Large intestine (tissue), 3 donors: ENCODE measurements around the gene APLP2. TPM values are rescaled to one million over a fixed set of nuclear protein-coding genes. Genes with fewer than 3 reads are reported as not detected.

Source experiments
- DNase-seq, 2 donors: peaks; one replicate each; pipeline versions ENCODE4 v3.0.0 to v3.0.0-alpha.2; 2013
- H3K27ac ChIP-seq: one replicate; pipeline ENCODE4 v1.5.1; 2013; ENCODE audit warnings: low read length
- H3K27me3 ChIP-seq: 2 replicates; pipeline ENCODE4 v1.6.1; 2013; ENCODE audit warnings: low read length; ENCODE audit not compliant: control insufficient read depth, insufficient read depth
- H3K36me3 ChIP-seq: 2 replicates; pipeline ENCODE4 v1.6.1; 2013; ENCODE audit warnings: low read length; ENCODE audit not compliant: control insufficient read depth, insufficient read depth
- H3K4me1 ChIP-seq: one replicate; pipeline ENCODE4 v1.6.1; 2013; ENCODE audit warnings: low read length; ENCODE audit not compliant: control insufficient read depth, insufficient read depth
- H3K4me3 ChIP-seq: one replicate; pipeline ENCODE4 v1.5.1; 2013; ENCODE audit warnings: low read length
- H3K9me3 ChIP-seq: one replicate; pipeline ENCODE4 v1.6.1; 2013; ENCODE audit warnings: mild to moderate bottlenecking, low read depth, low read length, moderate library complexity; ENCODE audit not compliant: control insufficient read depth
- WGBS: methylation state at CpG from one replicate; pipeline ENCODE4 v1.1.5; 2013; ENCODE audit warnings: low lambda C conversion rate; ENCODE audit not compliant: insufficient coverage; 5-methylcytosine and 5-hydroxymethylcytosine counted together
- polyA plus RNA-seq: library from polyadenylated mRNA; unstranded; fragments of 120-200 nt; gene quantifications from one replicate; pipeline ENCODE4 v1.2.1, GENCODE V29; 2013

The APLP2 gene
- polyA plus RNA-seq, 1 donor, result 403 TPM

DNA sequence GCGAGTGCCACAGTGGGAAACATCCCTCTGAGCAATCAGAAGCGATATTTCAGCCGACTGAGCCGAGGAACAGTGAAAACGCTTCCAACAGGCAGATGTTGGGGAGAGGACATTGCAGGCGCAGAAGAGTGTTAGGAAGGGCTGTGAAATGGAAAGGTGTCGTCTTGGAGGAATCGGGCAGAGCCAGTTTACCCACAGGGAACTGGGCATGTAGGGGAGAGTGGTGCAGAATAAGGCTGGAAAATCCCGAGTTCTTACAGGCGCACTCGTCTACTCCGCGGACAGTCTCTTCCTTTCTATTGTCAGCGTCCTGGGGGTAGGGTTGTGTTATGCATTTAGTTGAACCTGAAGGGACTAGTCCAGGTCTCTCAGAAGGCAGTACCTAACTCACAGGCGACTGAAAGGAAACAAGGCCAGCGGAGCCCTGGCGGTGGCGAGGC, 1.1 kb upstream of the APLP2 start:
- H3K4me1 ChIP-seq, result peaks cover 12% of the 10 kb centered on the region
- H3K27me3 ChIP-seq, result no peaks in the 10 kb centered on the region
- no peaks in the 10 kb centered on the region for H3K9me3 ChIP-seq
- peak overlapping the region; percentile 91 for H3K27ac ChIP-seq
- no peak for DNase-seq
- H3K36me3 ChIP-seq, result no peaks in the 10 kb centered on the region
- 69% methylated on average over 5 of the region's 18 CpGs for WGBS
- peak overlapping the region; percentile 84 for H3K4me3 ChIP-seq

DNA sequence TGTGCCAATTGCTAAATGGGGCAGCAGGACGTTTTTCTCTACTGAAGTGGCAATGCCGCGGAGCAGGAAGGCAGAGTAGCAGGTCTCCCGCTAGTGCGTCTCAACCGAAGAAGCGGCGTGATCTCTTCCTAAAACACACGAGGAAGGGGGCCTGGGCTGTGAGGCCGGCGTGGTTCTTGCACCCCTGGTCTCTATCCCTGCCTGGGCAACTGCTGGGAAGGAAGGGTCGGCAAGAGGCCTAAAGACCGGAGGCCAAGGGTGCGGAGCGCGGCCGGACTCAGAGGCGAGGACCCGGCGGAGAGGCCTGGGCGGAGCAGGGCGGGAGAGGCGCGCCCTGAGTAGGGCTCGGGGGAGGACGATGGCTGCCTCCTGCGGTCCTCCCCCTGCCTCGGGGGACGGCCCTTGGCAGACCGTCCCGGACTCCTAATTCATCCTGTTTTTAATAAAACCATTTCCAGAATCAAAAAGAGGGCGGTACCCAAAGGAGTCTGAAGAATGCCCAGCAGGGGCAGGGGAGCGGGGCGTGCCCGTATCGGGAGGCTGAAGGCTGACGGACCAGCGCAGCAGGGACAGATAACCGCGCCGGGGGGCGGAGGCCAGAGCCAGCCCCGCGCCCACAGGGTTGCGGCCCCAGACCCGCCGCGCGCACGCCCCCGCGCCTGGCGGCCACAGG, 572 bp upstream of the APLP2 start:
- Histone ChIP-seq H3K27ac (peak overlapping the region; percentile 91), H3K4me1 (peaks cover 12% of the 10 kb centered on the region), H3K9me3 (no peaks in the 10 kb centered on the region), H3K4me3 (peak overlapping the region; percentile 84), H3K36me3 (no peaks in the 10 kb centered on the region), H3K27me3 (no peaks in the 10 kb centered on the region)
- peak in 1 of 2 donors; percentile 83 for DNase-seq
- WGBS, result no CpG with 5 or more reads among the region's 53 CpGs

DNA sequence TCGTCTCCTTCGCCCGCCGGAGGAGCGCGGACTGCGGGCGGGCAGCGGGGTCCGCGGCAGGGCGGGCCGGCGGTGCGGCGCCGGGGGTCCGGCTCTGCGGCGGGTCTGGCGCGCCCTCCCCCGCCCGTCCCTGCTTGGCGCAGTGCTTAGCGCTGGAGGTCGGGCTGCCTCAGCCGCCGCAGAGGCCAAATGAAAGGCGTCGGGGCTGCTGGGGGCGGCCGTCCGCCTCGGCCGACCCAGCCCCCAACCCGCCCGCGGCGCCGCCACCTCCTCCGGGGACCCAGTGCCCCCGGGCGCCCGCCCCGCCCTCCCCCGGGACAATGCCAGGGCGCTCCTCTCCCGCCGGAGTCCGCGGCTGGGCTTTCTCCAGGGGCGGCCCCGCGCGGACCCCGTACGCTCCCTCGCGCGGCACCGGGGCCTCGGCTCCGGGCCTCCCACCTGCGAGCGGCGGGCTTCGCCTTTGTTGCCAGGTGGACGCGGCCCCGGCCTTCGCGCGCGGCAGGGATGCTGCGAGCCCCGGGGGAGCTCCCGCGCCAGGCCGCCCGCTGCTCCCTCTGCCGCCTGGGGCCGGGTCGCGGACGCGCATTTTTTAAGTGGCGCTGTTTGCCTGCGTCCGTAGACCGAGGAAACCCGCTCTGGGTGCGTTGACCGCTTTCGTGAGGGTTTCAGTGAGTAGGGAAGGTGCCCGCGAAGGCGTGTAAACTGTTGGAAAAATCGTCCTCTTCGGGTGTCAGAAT, 583 bp downstream of the APLP2 start:
- peak overlapping the region; percentile 64 for H3K4me3 ChIP-seq
- no peaks in the 10 kb centered on the region for H3K9me3 ChIP-seq
- peak in 1 of 2 donors; percentile 64 for DNase-seq
- H3K27me3 ChIP-seq, result no peaks in the 10 kb centered on the region
- WGBS, result no CpG with 5 or more reads among the region's 100 CpGs
- H3K27ac ChIP-seq, result peak overlapping the region; percentile 69
- peaks cover 12% of the 10 kb centered on the region for H3K4me1 ChIP-seq
- H3K36me3 ChIP-seq, result no peaks in the 10 kb centered on the region

- DNase-seq, result no peak
- no peaks in the 10 kb centered on the region for H3K36me3 ChIP-seq
- H3K4me3 ChIP-seq, result peak overlapping the region; percentile 64
- peak overlapping the region; percentile 55 for H3K27ac ChIP-seq
- peaks cover 12% of the 10 kb centered on the region for H3K4me1 ChIP-seq
- H3K27me3 ChIP-seq, result no peaks in the 10 kb centered on the region
- no peaks in the 10 kb centered on the region for H3K9me3 ChIP-seq
- no CpG with 5 or more reads among the region's 23 CpGs for WGBS
These were observed 1.1 kb downstream of the APLP2 start for GRCh38 chr11:130070846-130071200.

- Histone ChIP-seq H3K27me3 (no peaks in the 10 kb centered on the region), H3K27ac (peak overlapping the region; percentile 55), H3K4me1 (peaks cover 10% of the 10 kb centered on the region), H3K9me3 (no peaks in the 10 kb centered on the region), H3K4me3 (peak overlapping the region; percentile 64), H3K36me3 (no peaks in the 10 kb centered on the region)
- peak in 1 of 2 donors; percentile 32 for DNase-seq
- 33% methylated on average over 4 of the region's 11 CpGs for WGBS
These were observed 1.6 kb downstream of the APLP2 start for GRCh38 chr11:130071211-130071712.

DNA sequence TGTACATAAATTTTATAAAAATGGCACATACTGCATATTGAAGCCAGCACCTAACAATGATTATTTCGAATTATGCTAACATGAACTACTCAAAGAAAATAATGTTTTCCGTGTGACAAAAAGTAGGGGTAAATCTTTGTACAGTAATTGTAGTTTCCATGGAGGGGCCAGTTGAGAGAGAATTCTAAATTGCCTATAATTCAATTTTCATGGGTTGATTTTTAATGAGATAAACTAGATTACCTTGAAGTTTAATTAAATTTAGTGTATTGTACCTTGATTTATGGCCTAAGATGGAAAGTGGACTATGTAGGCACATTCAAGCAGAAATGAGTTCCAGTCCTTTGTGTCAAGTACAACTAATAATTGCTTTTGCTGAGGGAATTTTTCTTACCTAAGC, 5.0 kb downstream of the APLP2 start:
- WGBS, result 100% methylated on average over 1 of the region's 2 CpGs
- Histone ChIP-seq H3K9me3 (no peaks in the 10 kb centered on the region), H3K4me3 (no peak overlapping the region), H3K27ac (no peak overlapping the region), H3K4me1 (peaks cover 7% of the 10 kb centered on the region), H3K36me3 (no peaks in the 10 kb centered on the region), H3K27me3 (no peaks in the 10 kb centered on the region)
- no peak for DNase-seq

GRCh38 chr11:130076778-130077481, 7.2 kb downstream of the APLP2 start:
- Histone ChIP-seq H3K4me1 (peaks cover 3% of the 10 kb centered on the region), H3K4me3 (no peak overlapping the region), H3K27me3 (no peaks in the 10 kb centered on the region), H3K9me3 (no peaks in the 10 kb centered on the region), H3K27ac (no peak overlapping the region), H3K36me3 (no peaks in the 10 kb centered on the region)
- no CpG with 5 or more reads among the region's 4 CpGs for WGBS
- DNase-seq, result no peak

DNA sequence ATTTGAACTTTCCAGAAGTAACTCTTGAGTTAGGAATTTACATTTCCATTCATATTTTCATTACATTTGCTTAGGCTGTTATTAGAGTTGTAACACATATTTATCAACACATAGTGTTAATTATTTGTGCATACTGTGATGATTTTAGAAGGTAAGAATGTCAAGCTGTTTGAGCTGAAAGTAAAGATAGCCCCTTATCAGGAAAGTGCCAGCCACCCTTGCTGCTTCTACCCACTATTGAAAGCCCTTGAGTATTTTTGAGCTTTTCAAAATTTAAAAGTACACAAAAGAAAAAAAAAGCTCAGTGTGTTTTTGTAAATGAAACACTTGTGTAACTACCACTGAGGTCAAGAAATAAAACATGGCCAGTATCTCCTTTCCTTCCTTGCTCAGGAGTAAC, 8.0 kb downstream of the APLP2 start:
- Histone ChIP-seq H3K27ac (no peak overlapping the region), H3K36me3 (no peaks in the 10 kb centered on the region), H3K4me3 (no peak overlapping the region), H3K9me3 (no peaks in the 10 kb centered on the region), H3K27me3 (no peaks in the 10 kb centered on the region), H3K4me1 (no peaks in the 10 kb centered on the region)
- no peak for DNase-seq

GRCh38 chr11:130078080-130078479, 8.4 kb downstream of the APLP2 start:
- H3K27me3 ChIP-seq, result no peaks in the 10 kb centered on the region
- no peaks in the 10 kb centered on the region for H3K36me3 ChIP-seq
- no peak overlapping the region for H3K27ac ChIP-seq
- 89% methylated on average over 4 of the region's 6 CpGs for WGBS
- no peak for DNase-seq
- H3K4me1 ChIP-seq, result no peaks in the 10 kb centered on the region
- no peaks in the 10 kb centered on the region for H3K9me3 ChIP-seq
- H3K4me3 ChIP-seq, result no peak overlapping the region

DNA sequence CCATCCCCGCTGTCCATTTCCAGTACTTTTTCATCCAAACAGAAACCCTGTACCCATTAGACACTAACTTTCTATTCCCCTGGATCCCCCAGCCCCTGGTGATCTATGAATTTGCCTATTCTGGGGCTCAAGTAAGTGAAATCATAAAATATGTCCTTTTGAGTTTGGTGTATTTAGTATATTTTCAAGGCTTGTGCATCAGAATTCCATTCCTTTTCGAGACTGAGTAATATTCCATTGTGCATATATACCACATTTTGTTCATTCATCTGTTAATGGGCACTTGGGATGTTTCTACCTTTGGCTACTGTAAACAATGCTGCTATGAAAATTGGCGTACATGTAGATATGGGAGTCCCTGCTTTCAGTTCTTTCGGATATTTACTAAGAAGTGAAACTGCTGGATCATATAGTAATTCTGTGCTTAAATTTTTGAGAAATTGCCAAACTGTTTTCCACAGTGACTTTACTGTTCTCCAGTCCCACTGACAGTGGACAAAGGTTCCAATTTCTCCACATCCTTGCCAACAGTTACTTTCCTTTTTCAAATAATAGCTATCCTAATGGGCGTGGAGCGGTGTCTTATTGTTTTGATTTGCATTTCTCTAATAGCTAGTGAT, 16.1 kb downstream of the APLP2 start:
- Histone ChIP-seq H3K27me3 (no peaks in the 10 kb centered on the region), H3K4me3 (no peak overlapping the region), H3K27ac (no peak overlapping the region), H3K36me3 (no peaks in the 10 kb centered on the region), H3K4me1 (no peaks in the 10 kb centered on the region), H3K9me3 (no peaks in the 10 kb centered on the region)
- no peak for DNase-seq
- WGBS, result 100% methylated on average over 1 of the region's 6 CpGs
